Thyroid gland (tissue), 4 donors: ENCODE results near the gene N4BP2L2. TPM values are rescaled to one million over a fixed set of nuclear protein-coding genes. Genes with fewer than 3 reads are reported as not detected.

ENCODE experiments used
- DNase-seq, 2 donors: peaks; one replicate each; pipeline ENCODE4 v3.0.0-alpha.2; 2019
- H3K27ac ChIP-seq, 3 donors: fragments of 200-600 bp; sonication (generic); 1 replicate in 2 of 3; 2 replicates in 1 of 3; pipeline ENCODE4 v1.5.1; 2016 to 2019; ENCODE audit warnings: mild to moderate bottlenecking in 1 of 3, moderate library complexity in 1 of 3
- H3K27me3 ChIP-seq: fragments of 200-600 bp; sonication (generic); one replicate; pipeline ENCODE4 v1.5.1; 2019
- H3K36me3 ChIP-seq, 2 donors: fragments of 200-600 bp; sonication (generic); one replicate each; pipeline ENCODE4 v1.5.1; 2016 to 2019
- H3K4me1 ChIP-seq, 2 donors: fragments of 200-600 bp; sonication (generic); one replicate each; pipeline ENCODE4 v1.5.1; 2017 to 2019
- H3K4me3 ChIP-seq, 3 donors: fragments of 200-600 bp; sonication (generic); replicated peaks in 1 of 3; 1 replicate in 2 of 3; 2 replicates in 1 of 3; pipeline ENCODE4 v1.5.1; 2016; ENCODE audit warnings: mild to moderate bottlenecking in 1 of 3
- H3K9me3 ChIP-seq: fragments of 200-600 bp; sonication (generic); one replicate; pipeline ENCODE4 v1.5.1; 2017
- CTCF ChIP-seq, 6 experiments: fragments of 200-600 bp in 3 of 6; fragments of 450-650 bp in 3 of 6; sonication (generic) in 3 of 6; IDR thresholded peaks; one replicate each; pipeline ENCODE4 v1.5.1; 2016 to 2019; ENCODE audit warnings: antibody characterized with exemption in 6 of 6, mild to moderate bottlenecking in 2 of 6, inconsistent platforms in 1 of 6, moderate library complexity in 1 of 6
- POLR2A ChIP-seq, 2 donors: fragments of 450-650 bp; IDR thresholded peaks; one replicate each; pipeline ENCODE4 v1.6.1; 2017; ENCODE audit warnings: antibody characterized with exemption in 2 of 2, mild to moderate bottlenecking in 2 of 2, moderate library complexity in 1 of 2
- WGBS, 2 donors: methylation state at CpG; one replicate each; pipeline ENCODE4 v1.1.5; 2017; 5-methylcytosine and 5-hydroxymethylcytosine counted together
- intact Hi-C: fragments of 100-400 bp; cut with DNase I; formaldehyde crosslinking; loops from one replicate; pipeline ENCODE4 v1.15.1; 2023
- total RNA-seq, 4 donors: library from RNA; depleted of rRNA; stranded (reverse); fragments of >200 nt; gene quantifications; one replicate each; pipeline ENCODE4 v1.2.3, GENCODE V29; 2016

Gene N4BP2L2
- total RNA-seq, 4 donors from 2014 or later, result 267 to 633 (median 382) TPM

DNA sequence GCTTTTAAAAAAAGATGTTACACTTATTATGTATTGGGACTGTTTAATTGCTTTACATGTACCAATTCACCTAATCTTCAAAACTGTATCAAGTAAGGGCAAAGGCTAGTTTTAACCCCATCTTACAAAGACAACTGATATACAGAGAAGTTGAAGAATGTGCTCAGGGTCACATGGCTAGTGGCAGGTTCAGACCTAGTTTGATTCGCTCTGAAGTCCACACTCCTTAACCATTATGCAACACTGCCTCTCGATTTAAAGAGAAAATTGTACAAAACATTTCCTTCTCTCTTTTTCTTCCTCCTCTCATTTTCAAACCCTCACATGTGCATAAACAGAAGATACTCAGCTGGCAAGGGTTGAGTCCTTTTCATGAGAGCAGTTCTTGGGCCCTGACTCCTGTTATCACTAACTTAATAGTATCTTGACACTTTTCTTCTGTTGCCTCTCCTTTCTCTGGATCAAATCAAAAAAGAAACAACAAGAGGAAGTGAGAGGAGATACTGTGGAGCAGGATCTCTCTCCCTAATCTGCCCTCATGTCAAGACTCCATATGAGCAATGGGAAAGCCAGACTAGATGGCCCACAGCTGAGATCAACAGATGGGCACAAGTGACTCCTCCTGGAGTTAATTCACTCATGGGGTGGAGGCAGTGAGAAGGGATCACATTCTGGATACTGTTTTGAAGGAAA, 91.7 kb downstream of the N4BP2L2 start:
- WGBS, 2 donors, result 69 to 77% methylated on average over 2 of the region's 2 CpGs
- intact Hi-C loops, result no loop called here
- no peak for TF ChIP-seq CTCF (IDR thresholded peaks at IDR 0.05)
- TF ChIP-seq POLR2A (IDR thresholded peaks at IDR 0.05), result no peak

DNA sequence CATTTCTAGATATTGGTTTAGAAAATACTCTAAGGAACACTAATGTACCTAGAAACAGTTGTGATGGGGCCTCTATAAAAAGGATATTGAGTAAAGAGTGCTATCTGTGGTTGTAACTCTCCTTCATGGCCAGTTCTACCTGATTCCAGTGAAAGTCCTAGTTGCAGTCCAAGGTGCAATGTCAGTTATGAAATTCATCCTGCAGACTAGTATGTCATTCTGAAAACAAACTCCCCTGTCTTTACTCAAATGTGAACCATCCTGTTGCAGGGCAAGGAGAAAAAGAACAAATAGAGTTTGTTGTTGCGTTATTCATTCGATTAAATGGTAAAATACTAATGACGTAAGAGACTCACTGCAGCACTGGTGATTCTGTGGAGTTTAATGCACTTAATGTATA, 92.4 kb downstream of the N4BP2L2 start:
- no peak overlapping the region for H3K4me3 ChIP-seq
- WGBS, 2 donors, result 95 to 98% methylated on average over 3 of the region's 3 CpGs
- no peak overlapping the region for H3K27ac ChIP-seq
- DNase-seq, result no peak
- intact Hi-C loops, result no loop called here
- H3K36me3 ChIP-seq, result no peaks in the 10 kb centered on the region
- H3K4me1 ChIP-seq, result peaks cover 0 to 14% of the 10 kb centered on the region in 2 donors
- H3K9me3 ChIP-seq, result no peaks in the 10 kb centered on the region
- TF ChIP-seq CTCF (IDR thresholded peaks at IDR 0.05) (no peak), POLR2A (IDR thresholded peaks at IDR 0.05) (no peak)
- no peaks in the 10 kb centered on the region for H3K27me3 ChIP-seq

More for the DNA sequence above, 91.7 kb downstream of the N4BP2L2 start:
- no peak overlapping the region for H3K4me3 ChIP-seq
- H3K4me1 ChIP-seq, result peaks cover 0 to 14% of the 10 kb centered on the region in 2 donors
- no peak for DNase-seq
- no peaks in the 10 kb centered on the region for H3K27me3 ChIP-seq
- no peaks in the 10 kb centered on the region for H3K36me3 ChIP-seq
- no peak overlapping the region for H3K27ac ChIP-seq
- H3K9me3 ChIP-seq, result no peaks in the 10 kb centered on the region

DNA sequence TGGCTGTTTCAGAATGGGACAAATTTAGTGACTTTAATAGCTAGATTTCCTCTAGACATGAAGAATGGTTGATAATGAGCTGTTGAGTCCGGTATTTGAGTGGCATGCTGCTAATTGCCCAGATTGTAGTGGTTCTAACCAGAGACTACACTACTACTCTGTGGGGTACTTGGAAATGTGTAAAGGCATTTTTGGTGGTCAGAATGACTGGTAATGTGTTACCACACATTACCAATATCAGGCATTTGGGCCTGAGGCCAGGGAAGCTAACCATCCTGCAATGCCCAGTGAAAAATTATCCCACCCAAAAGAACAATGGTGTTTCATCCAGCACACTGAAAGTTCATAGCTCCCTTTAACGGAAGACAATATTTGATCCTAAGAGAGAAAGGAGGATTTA, 93.1 kb downstream of the N4BP2L2 start:
- intact Hi-C loops, result no loop called here
- Histone ChIP-seq H3K4me1 (peaks cover 0 to 14% of the 10 kb centered on the region in 2 donors), H3K27me3 (no peaks in the 10 kb centered on the region), H3K36me3 (no peaks in the 10 kb centered on the region), H3K27ac (no peak overlapping the region), H3K4me3 (no peak overlapping the region), H3K9me3 (no peaks in the 10 kb centered on the region)
- WGBS, 2 donors, result 95 to 100% methylated on average over 2 of the region's 2 CpGs
- TF ChIP-seq POLR2A (IDR thresholded peaks at IDR 0.05), result no peak
- no peak for TF ChIP-seq CTCF (IDR thresholded peaks at IDR 0.05)
- DNase-seq, result no peak

GRCh38 chr13:32443111-32443510, 95.5 kb downstream of the N4BP2L2 start:
- intact Hi-C loops, result no loop called here
- H3K27me3 ChIP-seq, result no peaks in the 10 kb centered on the region
- peaks cover 0 to 12% of the 10 kb centered on the region in 2 donors for H3K4me1 ChIP-seq
- 60 to 62% methylated on average over 2 of the region's 2 CpGs for WGBS, 2 donors
- no peak overlapping the region for H3K4me3 ChIP-seq
- TF ChIP-seq POLR2A (IDR thresholded peaks at IDR 0.05) (no peak), CTCF (IDR thresholded peaks at IDR 0.05) (peak in 1 of 6 experiments; percentile 25)
- no peak for DNase-seq
- no peaks in the 10 kb centered on the region for H3K9me3 ChIP-seq
- H3K36me3 ChIP-seq, result no peaks in the 10 kb centered on the region
- no peak overlapping the region for H3K27ac ChIP-seq

GRCh38 chr13:32438871-32439270, 99.7 kb downstream of the N4BP2L2 start:
- intact Hi-C loops, result no loop called here
- 94 to 96% methylated on average over 4 of the region's 4 CpGs for WGBS, 2 donors

More at GRCh38 chr13:32438871-32439270, 99.7 kb downstream of the N4BP2L2 start:
- DNase-seq, result no peak
- H3K27me3 ChIP-seq, result no peaks in the 10 kb centered on the region
- TF ChIP-seq CTCF (IDR thresholded peaks at IDR 0.05) (no peak), POLR2A (IDR thresholded peaks at IDR 0.05) (no peak)
- no peaks in the 10 kb centered on the region for H3K9me3 ChIP-seq
- no peak overlapping the region for H3K27ac ChIP-seq
- H3K4me1 ChIP-seq, result no peaks in the 10 kb centered on the region
- peaks cover 0 to 6% of the 10 kb centered on the region in 2 donors for H3K36me3 ChIP-seq
- no peak overlapping the region for H3K4me3 ChIP-seq
